ENCODE data around the gene YIF1B. TPM values are rescaled to one million over a fixed set of nuclear protein-coding genes. Genes with fewer than 3 reads are reported as not detected.
A peak's percentile ranks its signal among the peaks of the same experiment; 100 is the strongest.

YIF1B gene
- total RNA-seq, 1 experiment from 2014 or later, result 73.2 TPM

DNA sequence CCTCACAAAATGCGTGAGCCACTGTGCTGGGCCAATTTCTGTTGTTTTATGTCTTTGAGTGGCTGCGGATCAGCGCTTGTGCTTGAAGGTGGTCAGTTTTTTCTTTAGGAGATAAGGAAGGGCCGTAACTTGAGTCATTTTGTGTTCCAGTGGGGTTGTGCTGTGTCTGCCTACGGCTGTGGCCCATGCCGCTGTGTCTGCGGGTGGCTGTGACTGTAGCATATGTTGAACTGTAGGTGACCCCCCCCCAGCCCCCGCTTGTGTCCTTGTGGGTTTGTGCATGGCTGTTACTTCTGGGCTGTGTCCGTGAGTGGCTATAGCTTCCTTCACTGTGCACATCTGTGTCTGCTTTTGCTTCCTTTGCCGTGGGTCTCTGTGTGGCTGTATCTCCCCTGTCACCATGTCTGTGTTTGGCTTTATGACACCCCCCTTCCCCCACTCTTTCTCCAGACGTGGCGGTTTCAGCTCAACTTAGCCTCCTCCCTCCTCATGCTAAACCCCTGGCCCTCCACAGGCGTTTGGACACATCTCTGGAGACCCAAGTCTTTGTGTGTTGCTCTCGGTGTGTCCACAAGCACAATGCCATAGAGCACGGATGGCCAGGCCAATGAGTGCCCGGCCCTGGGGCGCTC lies 60.2 kb downstream of the YIF1B start:
- Histone ChIP-seq H2AFZ (ENCODE audit: low read length) (no peak overlapping the region), H2BK20ac (ENCODE audit: low read depth, low read length, poor library complexity, severe bottlenecking) (no peak overlapping the region), H4K5ac (ENCODE audit: insufficient read length, low read depth, low read length) (no peak overlapping the region), H3K27me3 (ENCODE audit: insufficient read depth, low read length) (no peaks in the 10 kb centered on the region; the same call in 1 of the 2 replicates), H2BK15ac (ENCODE audit: low read depth, low read length) (no peak overlapping the region), H3K79me1 (ENCODE audit: insufficient read depth, low read depth, low read length, poor library complexity, severe bottlenecking) (no peaks in the 10 kb centered on the region), H2BK120ac (ENCODE audit: low read depth, low read length, poor library complexity, severe bottlenecking) (no peak overlapping the region), H4K8ac (replicated peaks; ENCODE audit: insufficient read length, low read depth, low read length) (no peak overlapping the region), H3K79me2 (ENCODE audit: insufficient read depth, low read length) (no peaks in the 10 kb centered on the region), H3K4me2 (ENCODE audit: insufficient read depth, insufficient read length, low read length) (peak overlapping the region; percentile 20), H3T11ph (ENCODE audit: low read length) (no peak overlapping the region), H3K23me2 (ENCODE audit: insufficient read length, low read depth, low read length, poor library complexity, severe bottlenecking) (peaks cover 11% of the 10 kb centered on the region), H2BK12ac (ENCODE audit: insufficient read length, low read depth, low read length) (no peak overlapping the region), H4K91ac (ENCODE audit: insufficient read length, low read depth, low read length) (no peak overlapping the region), H3K9me3 (ENCODE audit: control insufficient read depth, low read depth, low read length) (no peaks in the 10 kb centered on the region), H3K4me1 (ENCODE audit: insufficient read depth, low read length) (peaks cover 2% of the 10 kb centered on the region; the same call in 1 of the 2 replicates), H3K4ac (ENCODE audit: low read depth, low read length) (no peak overlapping the region), H2BK5ac (ENCODE audit: insufficient read length, low read length) (no peak overlapping the region), H3K56ac (ENCODE audit: insufficient read length, low read depth, low read length) (no peak overlapping the region), H4K20me1 (ENCODE audit: control insufficient read depth, insufficient read depth, insufficient read length) (no peaks in the 10 kb centered on the region), H3K14ac (ENCODE audit: insufficient read depth, low read length) (no peak overlapping the region; the same call in 1 of the 2 replicates), H3K18ac (ENCODE audit: insufficient read length, low read depth, low read length) (no peak overlapping the region), H3K27ac (ENCODE audit: insufficient read length, low read depth, low read length) (no peak overlapping the region), H3K23ac (ENCODE audit: insufficient read length, low read depth, low read length) (no peak overlapping the region), H2AK5ac (ENCODE audit: insufficient read length, low read length) (no peak overlapping the region), H3K9ac (ENCODE audit: extremely low read depth, insufficient read length, low read length) (no peak overlapping the region)
- no CpG with 5 or more reads among the region's 17 CpGs for WGBS (ENCODE audit: extremely low coverage, insufficient read length, low lambda C conversion rate)
- no peak overlapping the region for H3K27ac Mint-ChIP-seq
- peaks cover 38 to 46% of the 10 kb centered on the region in 2 experiments for H3K4me1 Mint-ChIP-seq
- DNase-seq, result no peak
- no peaks in the 10 kb centered on the region; a peak in 2 of 7 replicates for H3K36me3 Mint-ChIP-seq (ENCODE audit: insufficient read depth in 1 of 3, low read depth in 3 of 3)
- peaks cover 30% of the 10 kb centered on the region for H3K27me3 Mint-ChIP-seq (ENCODE audit: low read depth)
- TF ChIP-seq, protein P1, sequence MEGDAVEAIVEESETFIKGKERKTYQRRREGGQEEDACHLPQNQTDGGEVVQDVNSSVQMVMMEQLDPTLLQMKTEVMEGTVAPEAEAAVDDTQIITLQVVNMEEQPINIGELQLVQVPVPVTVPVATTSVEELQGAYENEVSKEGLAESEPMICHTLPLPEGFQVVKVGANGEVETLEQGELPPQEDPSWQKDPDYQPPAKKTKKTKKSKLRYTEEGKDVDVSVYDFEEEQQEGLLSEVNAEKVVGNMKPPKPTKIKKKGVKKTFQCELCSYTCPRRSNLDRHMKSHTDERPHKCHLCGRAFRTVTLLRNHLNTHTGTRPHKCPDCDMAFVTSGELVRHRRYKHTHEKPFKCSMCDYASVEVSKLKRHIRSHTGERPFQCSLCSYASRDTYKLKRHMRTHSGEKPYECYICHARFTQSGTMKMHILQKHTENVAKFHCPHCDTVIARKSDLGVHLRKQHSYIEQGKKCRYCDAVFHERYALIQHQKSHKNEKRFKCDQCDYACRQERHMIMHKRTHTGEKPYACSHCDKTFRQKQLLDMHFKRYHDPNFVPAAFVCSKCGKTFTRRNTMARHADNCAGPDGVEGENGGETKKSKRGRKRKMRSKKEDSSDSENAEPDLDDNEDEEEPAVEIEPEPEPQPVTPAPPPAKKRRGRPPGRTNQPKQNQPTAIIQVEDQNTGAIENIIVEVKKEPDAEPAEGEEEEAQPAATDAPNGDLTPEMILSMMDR (conservative IDR thresholded peaks at IDR 0.05), result no peak
- peaks cover 0 to 2% of the 10 kb centered on the region in 2 experiments; a peak in 1 of 5 replicates for H3K9me3 Mint-ChIP-seq
- peak overlapping the region; percentile 63 to 69 for H3K4me3 Mint-ChIP-seq
